ENCODE data around the gene MBTPS1.

DNA sequence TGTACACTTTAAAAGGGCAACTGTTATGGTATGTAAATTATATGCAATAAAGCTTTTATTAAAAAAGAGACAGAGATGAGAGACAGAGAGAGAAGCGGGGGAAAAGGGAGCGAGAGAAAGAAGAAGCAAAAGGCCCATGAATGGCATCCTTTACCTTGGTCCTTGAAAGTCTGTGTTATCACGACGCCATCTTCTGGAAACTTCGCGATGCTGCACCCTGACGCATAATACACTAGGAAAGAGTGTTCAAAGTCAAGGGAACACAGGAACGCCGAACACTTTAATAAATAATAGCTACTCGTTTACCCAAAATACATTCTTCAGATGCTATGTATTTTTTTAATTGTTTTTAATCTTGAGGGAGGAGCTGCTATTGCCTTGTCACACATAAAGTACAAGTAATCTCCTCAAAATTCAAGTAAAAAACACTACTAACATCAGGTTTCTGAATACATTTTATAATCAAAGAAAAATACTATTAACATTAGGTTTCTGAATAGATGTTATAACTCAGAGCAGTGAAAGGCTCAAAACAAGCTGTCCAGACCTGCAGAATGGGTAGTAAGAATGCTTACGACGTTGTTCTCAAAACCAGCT lies 51.1 kb downstream of the MBTPS1 start:
- TF ChIP-seq, protein P1, sequence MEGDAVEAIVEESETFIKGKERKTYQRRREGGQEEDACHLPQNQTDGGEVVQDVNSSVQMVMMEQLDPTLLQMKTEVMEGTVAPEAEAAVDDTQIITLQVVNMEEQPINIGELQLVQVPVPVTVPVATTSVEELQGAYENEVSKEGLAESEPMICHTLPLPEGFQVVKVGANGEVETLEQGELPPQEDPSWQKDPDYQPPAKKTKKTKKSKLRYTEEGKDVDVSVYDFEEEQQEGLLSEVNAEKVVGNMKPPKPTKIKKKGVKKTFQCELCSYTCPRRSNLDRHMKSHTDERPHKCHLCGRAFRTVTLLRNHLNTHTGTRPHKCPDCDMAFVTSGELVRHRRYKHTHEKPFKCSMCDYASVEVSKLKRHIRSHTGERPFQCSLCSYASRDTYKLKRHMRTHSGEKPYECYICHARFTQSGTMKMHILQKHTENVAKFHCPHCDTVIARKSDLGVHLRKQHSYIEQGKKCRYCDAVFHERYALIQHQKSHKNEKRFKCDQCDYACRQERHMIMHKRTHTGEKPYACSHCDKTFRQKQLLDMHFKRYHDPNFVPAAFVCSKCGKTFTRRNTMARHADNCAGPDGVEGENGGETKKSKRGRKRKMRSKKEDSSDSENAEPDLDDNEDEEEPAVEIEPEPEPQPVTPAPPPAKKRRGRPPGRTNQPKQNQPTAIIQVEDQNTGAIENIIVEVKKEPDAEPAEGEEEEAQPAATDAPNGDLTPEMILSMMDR (IDR thresholded peaks at IDR 0.05), result peak; percentile 31 to 77 (median 56)
- no peak for TF ChIP-seq POLR2A (IDR thresholded peaks at IDR 0.05)

Measured in esophagus squamous epithelium (tissue), 4 donors.